ENCODE results near the gene CTNS.
A peak's percentile ranks its signal among the peaks of the same experiment; 100 is the strongest.

Gene CTNS

DNA sequence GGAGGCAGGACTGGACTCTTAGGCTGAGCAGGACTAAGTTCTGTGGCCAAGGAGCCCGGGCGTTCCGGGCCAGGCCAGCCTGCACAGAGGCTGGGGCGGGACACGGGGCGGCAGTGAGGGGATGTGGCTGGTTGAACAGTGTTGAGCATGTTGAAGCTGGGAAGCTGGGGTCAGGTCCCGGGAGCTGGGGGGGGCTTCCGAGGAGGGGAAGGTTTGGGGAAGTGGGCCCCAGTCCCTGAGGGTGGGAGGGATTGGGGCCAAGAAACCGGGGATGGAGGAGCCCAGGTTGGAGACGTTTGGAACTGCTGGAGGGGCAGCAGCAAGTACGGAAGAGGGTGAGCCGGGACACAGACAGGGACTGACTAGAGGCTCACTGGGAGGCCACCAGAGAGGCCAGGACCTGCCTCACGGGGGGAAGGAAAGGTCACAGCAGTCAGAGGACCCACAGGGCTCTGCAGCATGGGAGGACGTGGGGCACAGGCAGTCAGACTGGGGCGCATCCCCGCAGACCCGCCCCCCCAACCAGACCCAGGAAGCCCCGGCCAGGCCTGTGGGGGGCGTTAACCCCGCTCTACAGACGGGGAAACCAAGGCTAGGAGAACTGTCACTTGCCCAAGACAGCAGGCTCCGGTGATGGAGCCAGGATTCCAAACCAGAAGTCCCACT, 22.4 kb downstream of the CTNS start:
- DNase-seq (ENCODE audit: low read depth in 2 of 2) = no peak

DNA sequence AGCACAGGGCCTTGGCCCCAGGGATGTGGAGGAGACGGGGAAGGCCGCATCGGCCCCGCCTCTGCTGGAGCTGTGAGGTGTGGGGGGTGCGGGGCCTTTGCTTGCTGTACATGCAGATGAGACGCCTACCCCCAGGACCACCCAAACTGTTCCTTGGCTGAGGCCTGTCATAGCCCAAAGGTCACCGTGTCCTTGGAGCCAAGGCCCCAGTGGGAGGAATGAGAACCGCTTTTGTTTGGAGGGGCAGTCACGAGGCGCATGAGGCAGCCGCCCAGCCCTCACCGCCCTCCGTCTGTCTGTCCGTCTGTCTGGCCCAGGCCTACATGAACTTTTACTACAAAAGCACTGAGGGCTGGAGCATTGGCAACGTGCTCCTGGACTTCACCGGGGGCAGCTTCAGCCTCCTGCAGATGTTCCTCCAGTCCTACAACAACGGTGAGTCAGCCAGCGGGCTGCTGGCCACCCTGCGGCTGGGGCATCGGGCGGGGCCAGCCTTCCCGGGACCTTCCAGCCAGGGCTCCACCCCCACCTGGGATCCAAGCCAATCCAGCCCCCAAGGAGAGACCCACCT, 23.1 kb downstream of the CTNS start:
- no peak for DNase-seq (ENCODE audit: low read depth in 2 of 2)

DNA sequence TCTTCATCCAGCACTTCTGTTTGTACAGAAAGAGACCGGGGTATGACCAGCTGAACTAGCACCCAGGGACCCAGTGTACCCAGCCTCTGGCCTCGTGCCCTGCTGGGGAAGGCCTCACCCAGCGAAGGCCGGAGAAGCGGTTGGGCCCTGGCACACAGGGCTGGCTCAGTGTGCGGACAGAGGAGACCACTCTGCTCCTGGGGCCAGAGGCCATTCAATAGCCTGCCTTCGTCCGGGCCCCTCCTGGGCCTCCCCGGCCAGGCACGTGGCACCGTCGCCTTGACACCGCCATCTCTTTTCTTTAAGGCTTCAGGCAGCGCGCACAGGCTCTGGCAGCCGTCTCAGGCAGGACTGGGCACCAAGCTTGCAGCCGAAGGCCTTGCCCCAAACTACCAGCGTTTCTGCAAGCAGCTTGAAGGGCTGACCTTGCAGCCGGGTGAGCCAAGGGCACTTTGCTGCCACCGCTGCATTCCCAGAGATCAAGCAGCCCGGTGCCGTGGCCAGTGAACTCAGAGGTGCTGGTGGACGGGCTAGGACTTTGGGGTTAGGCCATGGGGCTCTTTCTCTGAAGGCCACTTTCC, 23.8 kb downstream of the CTNS start:
- no peak for DNase-seq (ENCODE audit: low read depth in 2 of 2)

DNA sequence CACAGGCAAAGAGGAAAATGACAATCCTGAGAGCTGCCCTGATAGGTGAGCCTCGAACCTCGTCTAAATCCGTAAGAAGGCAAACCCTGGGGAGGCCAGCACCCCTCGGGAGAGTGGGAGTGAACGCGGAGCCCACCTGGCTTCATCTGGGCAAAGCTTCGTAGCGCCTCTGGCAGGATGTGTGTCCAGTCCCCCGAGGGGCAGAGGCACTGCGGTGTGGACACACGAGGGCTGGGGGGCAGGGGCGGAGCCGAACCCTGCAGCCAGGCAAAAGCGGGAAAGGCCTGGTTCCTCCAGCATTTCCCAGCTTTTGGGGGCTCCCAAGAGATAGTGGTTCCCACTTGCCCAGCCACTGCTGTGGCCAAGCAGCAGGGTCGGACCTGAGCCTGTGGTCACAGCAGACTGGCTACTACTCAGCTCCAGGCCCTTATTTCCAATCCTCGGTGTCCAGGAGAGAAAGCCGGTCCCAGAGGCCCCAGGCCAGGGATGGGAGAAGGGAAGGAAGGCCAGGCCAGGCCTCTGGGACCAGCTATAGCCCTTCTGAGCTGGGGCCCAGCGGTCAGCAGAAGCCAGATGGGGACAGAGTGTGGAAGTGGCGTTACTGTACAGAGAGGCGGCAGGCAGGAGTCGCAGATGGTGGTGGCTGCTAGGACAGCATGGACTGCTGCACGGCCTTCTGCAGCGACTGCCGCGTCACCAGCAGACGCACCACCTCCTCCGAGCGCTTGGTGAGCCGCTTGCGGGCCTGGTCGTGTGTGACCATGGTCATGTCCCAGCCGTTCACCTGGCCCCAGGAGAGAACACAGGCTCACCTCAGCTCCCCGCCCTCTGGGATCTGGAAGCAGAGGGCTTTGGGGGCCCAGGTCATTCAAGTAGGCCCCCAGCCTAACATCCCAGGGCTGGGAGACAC, 26.8 kb downstream of the CTNS start:
- DNase-seq (ENCODE audit: low read depth in 2 of 2) = no peak

DNA sequence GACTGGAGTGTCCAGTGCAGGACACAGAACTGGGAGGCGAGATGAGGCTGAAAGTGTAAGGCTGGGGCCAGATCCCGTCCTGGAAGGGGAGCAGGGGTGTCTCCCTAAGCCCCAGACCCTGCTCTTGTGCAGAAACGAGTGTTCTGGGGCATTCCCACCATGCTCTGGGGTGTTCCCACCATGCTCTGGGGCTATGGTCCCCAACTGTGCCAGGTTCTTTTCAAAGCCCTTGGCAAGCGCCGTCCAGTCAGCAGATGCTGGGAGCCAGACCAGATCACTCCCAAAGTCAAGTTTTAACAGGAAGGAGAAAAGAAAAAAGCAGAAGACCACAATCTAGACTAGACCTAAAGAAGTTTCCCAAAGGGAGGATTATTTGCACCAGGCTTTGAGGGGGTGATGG, 29.3 kb downstream of the CTNS start:
- no peak for DNase-seq (ENCODE audit: low read depth in 2 of 2)

DNA sequence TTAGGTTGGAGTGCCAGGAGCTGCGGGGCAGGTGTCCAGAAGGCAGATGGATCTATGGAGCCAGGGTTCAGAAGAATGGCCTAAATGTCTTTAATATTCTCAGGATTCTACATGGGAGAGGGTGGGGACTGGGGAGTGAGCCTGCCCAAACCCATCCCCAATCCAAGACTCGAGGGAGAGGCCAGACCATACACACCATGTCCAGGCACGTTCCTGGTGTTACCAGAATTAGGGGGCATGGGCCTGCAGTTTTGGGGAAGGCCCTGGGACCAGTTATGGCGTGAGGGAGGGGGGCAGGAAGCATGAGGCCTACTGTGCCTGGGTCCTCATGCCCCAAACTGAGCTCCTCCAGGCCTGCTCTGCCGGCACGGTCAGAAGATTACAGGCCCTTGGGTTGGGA, 30.0 kb downstream of the CTNS start:
- DNase-seq (ENCODE audit: low read depth in 2 of 2) = no peak

DNA sequence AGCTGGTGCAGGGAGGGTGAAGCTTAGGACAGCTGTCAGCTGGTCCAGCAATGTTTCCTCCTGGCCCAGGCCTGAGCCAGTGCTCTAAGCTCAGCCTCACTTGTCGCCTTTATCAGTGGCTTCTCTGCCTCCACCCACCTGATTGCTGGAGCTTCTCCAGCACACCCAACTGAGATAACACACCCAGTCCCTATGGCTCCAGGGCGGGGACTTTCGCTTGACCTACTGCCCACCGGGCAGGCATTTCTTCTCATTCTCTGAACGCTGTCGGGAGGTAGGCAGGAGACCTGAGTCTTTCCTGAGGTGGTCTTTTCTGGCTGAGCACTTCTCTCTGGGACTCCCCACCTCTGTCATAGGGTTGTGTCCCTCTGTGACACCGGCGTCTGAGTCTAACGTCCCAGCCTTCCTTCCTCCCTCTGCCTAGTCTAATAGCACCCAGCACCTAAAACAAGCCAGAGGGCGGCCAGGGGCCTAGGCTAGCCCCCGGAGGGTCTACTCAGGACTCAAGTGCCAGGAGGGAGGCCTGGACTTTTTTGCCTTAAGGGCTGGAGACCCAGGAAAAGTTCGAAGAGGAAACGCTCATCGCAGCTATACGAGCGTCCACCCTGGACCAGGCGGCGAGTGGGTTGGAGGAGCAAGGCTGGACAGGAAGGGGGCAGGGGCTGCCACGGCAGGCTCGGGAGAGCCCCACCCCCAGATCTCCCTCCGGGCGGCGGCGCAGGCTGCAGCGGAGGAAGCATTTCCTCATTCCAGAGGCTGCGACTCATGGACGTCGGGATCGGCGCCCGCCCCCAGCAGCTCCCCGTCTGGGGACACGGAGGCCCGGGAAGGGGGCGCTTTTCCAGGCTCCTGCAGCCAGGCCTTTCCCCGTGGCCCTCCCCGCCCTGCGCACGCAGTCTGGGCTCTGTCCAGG, 31.1 kb downstream of the CTNS start:
- DNase-seq (ENCODE audit: low read depth in 2 of 2) = no peak

DNA sequence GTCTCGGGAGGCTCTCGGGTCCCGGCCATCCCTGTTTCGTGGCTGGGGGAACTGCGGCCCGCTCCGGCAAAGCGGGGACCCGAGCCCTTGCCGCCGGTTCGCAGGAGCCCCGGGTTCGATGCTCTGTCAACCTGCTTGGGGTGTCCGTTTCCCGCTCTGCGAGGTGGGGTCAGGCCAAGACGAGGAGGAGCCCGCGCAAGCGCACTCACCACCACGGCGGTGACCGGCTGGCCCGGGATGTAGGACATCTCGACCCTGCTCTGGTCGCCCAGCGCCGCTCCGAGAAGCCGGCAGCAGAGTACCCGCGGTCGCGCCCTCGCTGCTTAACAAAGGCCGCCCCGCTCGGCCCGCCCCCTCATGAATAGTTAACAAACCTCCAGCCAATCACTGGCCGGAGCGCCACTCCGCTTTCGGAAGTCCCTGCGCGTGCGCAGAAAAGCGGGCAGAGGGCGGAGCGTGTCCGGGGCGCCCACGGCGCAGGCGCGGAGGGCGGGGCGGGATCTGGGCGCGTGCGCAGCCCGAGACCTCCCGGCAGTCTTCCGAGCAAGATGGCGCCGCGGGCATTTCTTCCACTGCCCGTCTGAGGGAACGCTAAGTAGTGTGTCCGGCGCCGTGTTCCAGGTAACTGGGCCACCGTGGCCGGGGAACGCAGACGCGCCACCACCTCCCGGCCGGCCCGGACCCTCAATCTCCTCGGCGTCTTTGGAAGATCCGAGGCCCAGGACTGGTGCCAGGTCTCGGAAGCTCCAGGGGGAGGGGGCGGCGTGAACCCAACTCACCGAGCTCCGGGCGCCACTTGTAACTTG, 31.9 kb downstream of the CTNS start, which contains the start of the genes EMC6 and TAX1BP3:
Gene EMC6 (plus strand): TSS at position 534 of the 806 bp plus-strand sequence. CDS start 335 bp downstream, outside the sequence.
Gene TAX1BP3 (minus strand): TSS at position 300 of the 806 bp plus-strand sequence. CDS start 52 bp downstream, at position 248.
- DNase-seq (ENCODE audit: low read depth in 2 of 2) = peak; percentile 99

DNA sequence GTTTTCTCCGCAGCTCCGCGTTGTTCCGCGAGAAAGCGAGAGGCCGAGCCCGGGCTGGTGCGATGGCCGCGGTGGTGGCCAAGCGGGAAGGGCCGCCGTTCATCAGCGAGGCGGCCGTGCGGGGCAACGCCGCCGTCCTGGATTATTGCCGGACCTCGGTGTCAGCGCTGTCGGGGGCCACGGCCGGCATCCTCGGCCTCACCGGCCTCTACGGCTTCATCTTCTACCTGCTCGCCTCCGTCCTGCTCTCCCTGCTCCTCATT, 32.5 kb downstream of the CTNS start:
- no peak for DNase-seq (ENCODE audit: low read depth in 2 of 2)

DNA sequence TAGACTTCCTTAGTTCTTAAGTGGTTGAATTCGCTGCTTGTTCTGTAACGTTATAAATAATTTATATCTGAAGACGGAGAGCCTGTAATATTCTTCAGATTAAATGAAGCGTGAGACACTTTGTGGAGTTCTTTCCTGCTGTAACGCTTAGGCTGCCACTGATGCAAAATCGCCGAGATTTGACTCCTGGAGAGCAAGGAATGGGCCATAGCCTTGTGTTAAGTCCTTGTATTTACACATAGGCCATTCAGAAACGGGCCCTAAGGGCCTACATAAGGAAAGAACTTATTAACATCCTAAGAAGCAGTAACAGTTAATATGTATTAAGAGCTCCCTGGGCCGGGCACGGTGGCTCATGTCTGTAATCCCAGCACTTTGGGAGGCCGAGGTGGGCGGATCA, 33.0 kb downstream of the CTNS start:
- no peak for DNase-seq (ENCODE audit: low read depth in 2 of 2)

DNA sequence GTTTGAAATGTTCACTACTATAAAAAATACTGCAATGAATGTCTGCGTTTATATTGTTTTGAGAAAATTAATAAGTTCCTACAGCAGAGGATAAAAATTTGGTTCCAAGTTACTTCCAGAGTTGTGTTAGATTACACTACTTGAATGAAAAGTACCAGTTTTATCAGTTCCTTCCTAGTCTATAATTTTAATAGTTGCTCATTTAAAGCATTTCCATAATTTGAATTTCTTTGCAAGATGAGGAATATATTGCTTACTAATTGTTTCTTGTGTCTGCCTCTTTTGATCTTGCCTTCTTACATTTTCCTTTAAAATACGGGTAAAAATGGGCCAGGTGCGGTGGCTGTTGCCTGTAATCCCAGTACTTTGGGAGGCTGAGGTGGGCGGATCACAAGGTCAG, 36.0 kb downstream of the CTNS start:
- DNase-seq (ENCODE audit: low read depth in 2 of 2) = no peak

DNA sequence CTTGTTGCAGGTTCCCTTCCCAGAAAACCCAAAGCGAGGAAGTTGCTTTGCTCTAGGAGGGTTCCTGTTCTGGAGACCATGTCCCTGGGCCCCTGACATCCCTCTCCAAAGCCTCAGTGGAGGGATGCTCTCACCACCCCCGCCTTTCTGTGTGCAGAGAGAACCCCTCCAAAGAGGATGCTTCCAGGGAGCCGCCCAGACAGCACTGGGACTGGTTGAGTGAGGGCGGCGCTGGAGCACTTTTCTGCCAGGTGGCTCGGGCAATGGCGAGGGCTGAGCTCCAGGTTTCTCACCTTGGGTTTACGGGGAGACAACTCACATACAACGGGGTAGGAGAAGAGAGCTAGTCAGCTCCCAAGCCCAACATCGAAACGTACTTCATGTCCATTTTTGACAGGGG, 39.3 kb downstream of the CTNS start:
- DNase-seq (ENCODE audit: low read depth in 2 of 2) = no peak

DNA sequence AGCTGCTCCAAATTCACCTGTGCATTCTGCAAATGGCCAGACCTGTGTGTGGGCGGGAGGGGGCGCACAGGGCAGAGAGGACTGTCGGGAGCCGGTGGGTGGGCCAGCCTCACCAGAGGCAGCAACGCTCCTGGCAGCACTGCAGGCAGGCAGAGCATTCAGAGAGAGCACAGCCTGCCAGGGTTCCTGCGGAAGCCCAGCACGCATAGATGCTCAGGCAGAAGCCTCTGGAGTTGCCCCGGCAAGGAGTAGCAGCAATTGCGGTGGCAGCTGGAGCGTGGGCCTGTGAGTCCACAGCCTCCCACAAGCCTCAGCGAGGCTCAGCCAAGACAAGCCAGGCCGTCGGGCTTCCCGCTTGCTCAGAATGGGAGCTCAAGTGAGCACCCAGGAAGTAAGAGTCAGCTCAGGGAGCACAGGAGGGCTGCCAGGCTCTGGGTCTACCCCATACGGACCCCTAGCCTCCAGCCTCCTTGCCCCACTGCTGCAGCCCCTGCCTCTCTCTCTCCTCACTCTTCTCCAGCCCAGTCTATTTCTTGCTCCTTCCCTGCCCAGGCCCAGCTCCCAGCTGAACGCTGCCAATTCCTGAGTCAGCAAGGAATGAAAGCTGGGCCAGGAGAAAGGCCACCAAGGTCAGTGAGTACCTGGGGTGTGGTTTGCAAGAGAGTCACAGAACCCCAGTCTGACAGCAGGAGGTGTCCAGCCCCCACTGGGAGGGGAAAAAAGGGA, 41.7 kb downstream of the CTNS start:
- DNase-seq (ENCODE audit: low read depth in 2 of 2) = no peak

DNA sequence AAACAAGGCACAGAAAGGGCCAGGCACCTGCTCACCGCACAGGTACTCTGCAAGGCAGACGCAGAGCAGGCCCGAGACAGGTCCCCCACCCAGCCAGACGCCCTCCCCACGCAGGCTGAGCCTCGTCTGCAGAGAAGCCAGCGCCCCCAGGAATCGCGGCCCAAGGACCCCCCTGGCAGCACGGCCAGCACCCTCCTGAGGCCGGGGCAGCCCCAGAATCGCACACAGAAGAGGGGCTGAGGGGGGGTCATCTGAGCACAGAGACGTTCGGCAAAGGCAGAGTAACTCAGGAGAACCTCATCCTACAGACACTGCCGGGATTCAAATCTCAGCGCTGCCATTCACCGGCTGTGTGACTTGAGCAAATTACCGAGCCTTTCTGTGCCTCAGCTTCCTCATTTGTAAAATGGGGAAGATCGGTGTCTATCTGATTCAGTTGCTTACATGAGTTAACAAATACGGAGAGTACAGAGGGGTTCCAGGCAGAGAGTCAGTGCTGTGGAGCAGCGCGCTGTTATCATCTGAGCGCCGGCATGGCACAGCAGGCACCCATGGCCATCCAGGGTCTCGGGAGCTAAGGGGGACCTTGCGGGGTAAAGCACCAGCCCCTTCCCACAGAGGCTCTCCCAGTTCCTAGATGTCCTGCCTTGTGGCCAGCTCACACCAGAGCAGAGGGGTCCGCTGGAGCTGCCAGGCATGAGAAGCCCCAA, 42.4 kb downstream of the CTNS start:
- DNase-seq (ENCODE audit: low read depth in 2 of 2) = no peak

DNA sequence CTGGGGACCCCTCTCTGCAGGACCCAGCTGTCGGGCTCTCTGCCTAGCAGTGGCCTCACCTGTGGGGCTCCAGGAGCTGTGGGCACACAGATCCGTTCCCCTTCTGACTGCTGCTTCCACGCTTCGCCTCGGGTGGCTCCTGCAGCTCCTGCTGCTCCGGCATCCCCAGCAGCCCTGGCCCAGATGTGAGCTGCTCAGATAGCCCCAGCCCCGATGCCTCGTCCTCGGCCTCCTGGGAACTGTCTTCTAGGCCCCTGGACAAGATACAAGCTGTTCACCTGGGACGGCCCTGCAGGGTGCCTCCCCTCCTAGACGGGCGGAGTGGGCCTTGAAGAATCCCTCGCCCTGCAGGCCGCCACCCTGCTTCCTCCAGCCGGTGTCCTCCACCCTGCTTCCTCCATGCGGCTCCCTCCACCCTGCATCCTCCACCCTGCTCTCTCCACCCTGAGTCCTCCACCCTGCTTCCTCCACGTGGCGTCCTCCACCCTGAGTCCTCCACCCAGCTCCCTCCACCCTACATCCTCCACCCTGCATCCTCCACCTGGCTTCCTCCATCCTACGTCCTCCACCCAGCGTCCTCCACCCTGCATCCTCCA, 43.1 kb downstream of the CTNS start:
- no peak for DNase-seq (ENCODE audit: low read depth in 2 of 2)

DNA sequence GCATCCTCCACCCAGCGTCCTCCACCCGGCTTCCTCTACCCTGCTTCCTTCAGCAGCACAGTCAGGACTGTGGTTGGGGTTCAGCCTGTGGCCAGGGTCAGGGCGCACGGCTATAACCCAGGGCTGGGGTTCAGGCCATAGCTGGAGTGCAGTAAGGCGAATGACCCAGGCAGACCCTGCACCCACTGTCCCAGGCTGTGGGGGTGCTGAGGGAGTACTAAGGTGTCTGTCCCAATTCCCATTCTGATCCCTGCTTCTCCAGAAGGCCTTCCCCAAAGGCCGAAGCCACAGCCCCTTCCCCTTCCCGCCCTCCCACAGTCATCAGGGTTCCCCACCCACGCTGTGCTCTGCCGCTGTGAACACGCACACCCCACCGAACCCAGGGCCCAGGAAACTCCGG, 44.5 kb downstream of the CTNS start:
- no peak for DNase-seq (ENCODE audit: low read depth in 2 of 2)

DNA sequence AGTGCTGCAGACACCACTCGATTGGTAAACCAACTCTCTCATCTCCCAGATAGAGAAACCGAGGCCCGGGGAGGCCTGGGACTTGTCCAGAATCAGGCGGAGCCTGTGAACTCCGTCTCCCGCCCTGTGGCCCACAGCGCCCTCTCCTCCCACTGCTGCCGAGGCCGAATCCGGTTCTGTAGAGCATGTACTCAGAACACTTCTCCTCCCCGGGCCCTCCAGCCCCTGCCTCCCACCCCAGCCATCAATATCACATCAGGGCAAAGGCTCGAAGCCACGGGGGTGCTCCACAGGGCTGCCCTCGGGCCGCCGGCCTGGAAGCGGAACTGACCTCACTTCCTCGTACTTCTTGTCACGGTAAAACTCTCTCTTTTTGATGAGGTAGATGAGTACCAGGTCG, 45.0 kb downstream of the CTNS start:
- DNase-seq (ENCODE audit: low read depth in 2 of 2) = no peak

DNA sequence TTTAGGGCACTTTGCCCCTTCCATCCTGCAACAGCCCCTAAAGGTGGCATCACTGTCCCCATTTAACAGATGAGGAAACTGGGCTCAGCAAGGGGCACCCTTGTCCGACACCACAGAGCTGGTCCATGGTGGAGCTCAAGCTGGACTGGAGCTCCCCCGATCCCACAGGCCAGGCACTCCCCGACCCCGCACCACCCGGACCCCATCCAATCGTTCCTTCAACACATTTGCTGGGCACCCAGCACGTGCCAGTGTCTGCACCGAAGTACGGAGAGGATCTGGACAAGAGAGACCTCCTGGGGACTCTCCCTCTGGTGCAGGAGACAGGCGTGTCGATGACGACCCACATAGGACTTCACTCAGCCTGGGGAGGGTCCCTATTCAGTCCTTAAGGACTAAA, 45.5 kb downstream of the CTNS start:
- DNase-seq (ENCODE audit: low read depth in 2 of 2) = no peak

DNA sequence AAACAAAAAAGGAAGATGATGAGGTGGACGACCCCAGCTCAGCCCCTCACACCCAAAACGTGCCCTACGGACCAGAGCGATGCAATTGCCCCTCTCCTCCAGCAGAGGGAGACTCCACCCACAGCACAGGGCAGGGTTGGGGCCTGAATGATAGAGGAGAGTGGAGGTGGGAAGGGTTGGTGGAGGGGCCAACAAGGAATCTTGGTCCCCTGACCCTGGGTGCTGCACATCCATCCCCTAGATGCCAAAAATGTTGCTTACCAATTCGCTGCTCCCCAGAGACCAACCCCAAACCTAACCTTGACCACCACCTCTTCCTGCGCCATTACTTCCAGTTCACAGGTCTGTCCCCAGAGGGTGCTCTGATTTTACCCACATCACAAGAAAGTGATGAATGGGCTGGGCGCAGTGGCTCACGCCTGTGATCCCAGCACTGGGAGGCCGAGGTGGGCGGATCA, 46.5 kb downstream of the CTNS start:
- peak; percentile 23 to 35 for DNase-seq (ENCODE audit: low read depth in 2 of 2)

Measured in stimulated activated CD8-positive, alpha-beta memory T cell treated with anti-CD3 and anti-CD28 coated beads, Interleukin-15, amount 100 ng/mL, for 48 hours (primary cell).